PC-9 (cell line): ENCODE data around the gene PKNOX2. TPM values are rescaled to one million over a fixed set of nuclear protein-coding genes. Genes with fewer than 3 reads are reported as not detected.

Experiments used
- BruUV-seq: library from RNA; stranded (reverse); fragments of 400-500 nt; replicated peaks from 2 replicates; lab custom pipeline; 2021; lab: Mats Ljungman, UMichigan
- CTCF ChIA-PET: fragments of 300-600 bp; sonication (Branson Sonifier 250); formaldehyde crosslinking; loops from one replicate; lab custom pipeline; 2022; ENCODE audit warnings: antibody characterized with exemption; lab: Charles Lee
- POLR2A ChIA-PET: fragments of 300-600 bp; sonication (Branson Sonifier 250); formaldehyde crosslinking; loops from one replicate; lab custom pipeline; 2022; ENCODE audit warnings: antibody characterized with exemption; ENCODE audit not compliant: unreplicated experiment; lab: Charles Lee
- DNase-seq, 2 experiments: peaks; one replicate each; pipeline versions ENCODE4 v3.0.0 to v3.0.0-alpha.2; 2015 to 2022; ENCODE audit warnings: mixed read lengths in 1 of 2
- H2AFZ ChIP-seq: fragments of 200-600 bp; sonication (generic); 2 replicates; pipeline ENCODE4 v1.8.1; 2017; ENCODE audit warnings: antibody characterized with exemption
- H3F3A ChIP-seq: fragments of 200-600 bp; sonication (generic); 2 replicates; pipeline ENCODE4 v1.8.1; 2017; ENCODE audit warnings: antibody characterized with exemption, mild to moderate bottlenecking, low read depth; ENCODE audit not compliant: insufficient read depth
- H3K27ac ChIP-seq: fragments of 200-600 bp; sonication (generic); 2 replicates; pipeline ENCODE4 v1.6.1; 2016; ENCODE audit warnings: mixed run types
- H3K27me3 ChIP-seq: fragments of 200-600 bp; sonication (generic); 2 replicates; pipeline ENCODE4 v1.6.1; 2016; ENCODE audit warnings: low read depth, mixed run types; ENCODE audit not compliant: insufficient read depth
- H3K36me3 ChIP-seq: fragments of 200-600 bp; sonication (generic); 2 replicates; pipeline ENCODE4 v1.6.1; 2016; ENCODE audit warnings: low read depth, mixed run types
- H3K4me1 ChIP-seq: fragments of 200-600 bp; sonication (generic); replicated peaks from 2 replicates; pipeline ENCODE4 v1.6.1; 2016; ENCODE audit warnings: mixed run types; ENCODE audit not compliant: insufficient read depth
- H3K4me2 ChIP-seq: fragments of 200-600 bp; sonication (generic); 2 replicates; pipeline ENCODE4 v1.6.1; 2017; ENCODE audit warnings: mixed run types
- H3K4me3 ChIP-seq: fragments of 200-600 bp; sonication (generic); 2 replicates; pipeline ENCODE4 v1.6.1; 2016; ENCODE audit warnings: mixed run types
- H3K79me2 ChIP-seq: fragments of 200-600 bp; sonication (generic); 2 replicates; pipeline ENCODE4 v1.6.1; 2017; ENCODE audit warnings: low read depth, mixed run types
- H3K9me2 ChIP-seq: fragments of 200-600 bp; sonication (generic); 2 replicates; pipeline ENCODE4 v1.8.1; 2017; ENCODE audit warnings: mild to moderate bottlenecking; ENCODE audit not compliant: insufficient read depth
- H3K9me3 ChIP-seq: fragments of 200-600 bp; sonication (generic); 2 replicates; pipeline ENCODE4 v1.8.1; 2016; ENCODE audit warnings: low read depth; ENCODE audit not compliant: insufficient read depth
- H4K20me1 ChIP-seq: fragments of 200-600 bp; sonication (generic); 2 replicates; pipeline ENCODE4 v1.8.1; 2017; ENCODE audit not compliant: insufficient read depth
- CTCF ChIP-seq: fragments of 200-600 bp; sonication (generic); conservative IDR thresholded peaks from 2 replicates; pipeline ENCODE4 v1.6.1; 2017; ENCODE audit warnings: mixed run types, antibody characterized with exemption, mild to moderate bottlenecking, moderate library complexity
- EZH2 ChIP-seq: fragments of 200-600 bp; sonication (generic); IDR thresholded peaks from 2 replicates; pipeline ENCODE4 v1.8.0; 2017; ENCODE audit warnings: antibody characterized with exemption, low read depth
- intact Hi-C: fragments of 100-400 bp; cut with micrococcal nuclease; formaldehyde crosslinking; loops from one replicate; pipeline ENCODE4 v1.10.0; 2022; ENCODE audit not compliant: unreplicated experiment
- total RNA-seq: library from RNA; stranded (reverse); gene quantifications from 2 replicates; pipeline ENCODE4 v1.2.3, GENCODE V29; 2021

PKNOX2 gene
- total RNA-seq, 1 experiment from 2014 or later = not detected

- Histone ChIP-seq H3K27me3 (peaks cover 96% of the 10 kb centered on the region), H2AFZ (no peak overlapping the region), H3K27ac (no peak overlapping the region), H3F3A (no peaks in the 10 kb centered on the region), H4K20me1 (no peaks in the 10 kb centered on the region), H3K36me3 (no peaks in the 10 kb centered on the region), H3K79me2 (no peaks in the 10 kb centered on the region), H3K4me3 (no peak overlapping the region), H3K9me2 (no peaks in the 10 kb centered on the region), H3K4me1 (no peaks in the 10 kb centered on the region), H3K9me3 (no peaks in the 10 kb centered on the region), H3K4me2 (no peak overlapping the region)
- CTCF ChIA-PET = no interaction called here
- intact Hi-C loops = no loop called here
- no peak for DNase-seq
- POLR2A ChIA-PET = no interaction called here
- TF ChIP-seq CTCF (no peak), EZH2 (no peak)
- no TSS peak for BruUV-seq
Measured at GRCh38 chr11:125375146-125375545, 210.6 kb downstream of the PKNOX2 start.

GRCh38 chr11:125376117-125376516 lies 211.6 kb downstream of the PKNOX2 start:
- Histone ChIP-seq H3F3A (no peaks in the 10 kb centered on the region), H3K4me3 (no peak overlapping the region), H3K9me3 (no peaks in the 10 kb centered on the region), H3K4me2 (no peak overlapping the region), H3K79me2 (no peaks in the 10 kb centered on the region), H3K9me2 (no peaks in the 10 kb centered on the region), H4K20me1 (no peaks in the 10 kb centered on the region), H3K27me3 (peaks cover 96% of the 10 kb centered on the region), H3K27ac (no peak overlapping the region), H3K36me3 (no peaks in the 10 kb centered on the region), H3K4me1 (no peaks in the 10 kb centered on the region), H2AFZ (no peak overlapping the region)
- POLR2A ChIA-PET = no interaction called here
- TF ChIP-seq EZH2 = no peak
- TF ChIP-seq CTCF = no peak
- intact Hi-C loops = no loop called here
- DNase-seq = no peak
- CTCF ChIA-PET = no interaction called here
- BruUV-seq = no TSS peak

- Histone ChIP-seq H2AFZ (no peak overlapping the region), H3K9me2 (no peaks in the 10 kb centered on the region), H3K4me1 (no peaks in the 10 kb centered on the region), H3K9me3 (no peaks in the 10 kb centered on the region), H3K27ac (no peak overlapping the region), H3K27me3 (peaks cover 96% of the 10 kb centered on the region), H3F3A (no peaks in the 10 kb centered on the region), H4K20me1 (no peaks in the 10 kb centered on the region), H3K36me3 (no peaks in the 10 kb centered on the region), H3K79me2 (no peaks in the 10 kb centered on the region), H3K4me3 (no peak overlapping the region), H3K4me2 (no peak overlapping the region)
- CTCF ChIA-PET = no interaction called here
- no peak for TF ChIP-seq CTCF
- no peak for TF ChIP-seq EZH2
- intact Hi-C loops = no loop called here
- POLR2A ChIA-PET = no interaction called here
- BruUV-seq = no TSS peak
- DNase-seq = no peak
Measured at GRCh38 chr11:125376856-125377255, 212.3 kb downstream of the PKNOX2 start.
